Transverse colon (tissue), 4 donors: ENCODE measurements around the gene TRIM44. TPM values are rescaled to one million over a fixed set of nuclear protein-coding genes. Genes with fewer than 3 reads are reported as not detected.

Experiments used
- DNase-seq: peaks from one replicate; pipeline ENCODE4 v3.0.0-alpha.2; 2019
- H3K27ac ChIP-seq, 4 donors: fragments of 200-600 bp; sonication (generic); 2 replicates each; pipeline ENCODE4 v1.5.1; 2016 to 2018; ENCODE audit warnings: inconsistent platforms in 4 of 4
- H3K27me3 ChIP-seq: fragments of 200-600 bp; sonication (generic); 2 replicates; pipeline ENCODE4 v1.5.1; 2017; ENCODE audit warnings: inconsistent platforms
- H3K36me3 ChIP-seq, 4 donors: fragments of 200-600 bp; sonication (generic); 2 replicates each; pipeline ENCODE4 v1.5.1; 2017 to 2019; ENCODE audit warnings: inconsistent platforms in 4 of 4
- H3K4me1 ChIP-seq, 4 donors: fragments of 200-600 bp; sonication (generic); 2 replicates each; pipeline ENCODE4 v1.5.1; 2017 to 2020; ENCODE audit warnings: inconsistent platforms in 4 of 4
- H3K4me3 ChIP-seq, 4 donors: fragments of 200-600 bp; sonication (generic); 1 replicate in 1 of 4; 2 replicates in 3 of 4; pipeline versions ENCODE4 v1.5.1 to v1.6.1; 2017 to 2019; ENCODE audit warnings: inconsistent platforms in 4 of 4
- H3K9me3 ChIP-seq, 2 donors: fragments of 200-600 bp; sonication (generic); 2 replicates each; pipeline ENCODE4 v1.5.1; 2017 to 2019; ENCODE audit warnings: inconsistent platforms in 2 of 2
- EP300 ChIP-seq: sonication (generic); formaldehyde crosslinking; IDR thresholded peaks from one replicate; pipeline ENCODE4 v1.6.1; 2017; ENCODE audit warnings: antibody characterized with exemption, low read depth
- POLR2A ChIP-seq: fragments of 450-650 bp; IDR thresholded peaks from one replicate; pipeline ENCODE4 v1.6.1; 2016; ENCODE audit warnings: antibody characterized with exemption, mild to moderate bottlenecking, moderate library complexity
- POLR2AphosphoS5 ChIP-seq, 3 donors: sonication (generic); formaldehyde crosslinking; IDR thresholded peaks; one replicate each; pipeline ENCODE4 v1.6.1; 2016; ENCODE audit warnings: antibody characterized with exemption in 3 of 3
- WGBS, 2 donors: methylation state at CpG; one replicate each; pipeline ENCODE4 v1.1.5; 2018; ENCODE audit warnings: low coverage in 1 of 2; 5-methylcytosine and 5-hydroxymethylcytosine counted together
- in situ Hi-C, 4 donors: fragments of 200-750 bp; cut with MboI; loops; one replicate each; pipeline versions ENCODE4 v1.15.0 to v1.15.1; 2017; ENCODE audit warnings: low sequenced_read_pairs in 3 of 4, low pct_ligation_motif_present in 1 of 4, low pct_unique_long_range_greater_than_20kb in 1 of 4
- intact Hi-C: fragments of 100-400 bp; cut with DNase I; formaldehyde crosslinking; loops from one replicate; pipeline ENCODE4 v1.15.1; 2023; ENCODE audit warnings: low total_unique reads
- total RNA-seq, 4 donors: library from RNA; depleted of rRNA; stranded (reverse); fragments of >200 nt; gene quantifications; one replicate each; pipeline ENCODE4 v1.1.0, GENCODE V29; 2016
- TF ChIP-seq, protein P1 (sequence below), 5 experiments: fragments of 200-600 bp in 3 of 5; fragments of 450-650 bp in 2 of 5; sonication (generic) in 3 of 5; IDR thresholded peaks; 1 replicate in 2 of 5; 2 replicates in 3 of 5; pipeline ENCODE4 v1.5.1; 2016 to 2017; ENCODE audit warnings: antibody characterized with exemption in 5 of 5, inconsistent platforms in 3 of 5, mild to moderate bottlenecking in 2 of 5, moderate library complexity in 1 of 5

The TRIM44 gene
- total RNA-seq, 4 donors from 2014 or later, result 17.9 to 93.9 (median 37.5) TPM

DNA sequence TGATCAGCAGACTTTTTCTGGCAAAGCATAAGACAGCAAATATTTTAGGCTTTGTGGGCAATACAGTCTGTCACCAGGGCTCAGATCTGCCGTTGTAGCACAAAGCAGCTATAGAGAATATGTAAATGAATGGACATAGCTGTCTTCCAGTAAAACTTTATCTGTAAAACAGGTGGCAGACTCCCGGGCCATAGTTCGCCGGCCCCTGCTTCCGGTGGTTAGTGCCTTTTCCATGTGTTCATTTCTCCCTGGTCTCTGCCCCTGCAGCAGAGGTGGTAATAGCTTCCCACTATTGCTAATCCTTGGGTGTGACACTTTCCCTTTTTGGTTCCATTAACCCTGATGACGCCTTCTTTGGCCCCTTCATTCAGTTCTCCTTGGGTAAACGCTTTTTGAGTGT is 187.6 kb downstream of the TRIM44 start:
- DNase-seq, result no peak
- H3K9me3 ChIP-seq, result no peaks in the 10 kb centered on the region
- no peaks in the 10 kb centered on the region for H3K27me3 ChIP-seq
- H3K4me3 ChIP-seq, result no peak overlapping the region
- 83 to 87% methylated on average over 3 to 7 of the region's 7 CpGs for WGBS, 2 donors
- TF ChIP-seq, protein P1, sequence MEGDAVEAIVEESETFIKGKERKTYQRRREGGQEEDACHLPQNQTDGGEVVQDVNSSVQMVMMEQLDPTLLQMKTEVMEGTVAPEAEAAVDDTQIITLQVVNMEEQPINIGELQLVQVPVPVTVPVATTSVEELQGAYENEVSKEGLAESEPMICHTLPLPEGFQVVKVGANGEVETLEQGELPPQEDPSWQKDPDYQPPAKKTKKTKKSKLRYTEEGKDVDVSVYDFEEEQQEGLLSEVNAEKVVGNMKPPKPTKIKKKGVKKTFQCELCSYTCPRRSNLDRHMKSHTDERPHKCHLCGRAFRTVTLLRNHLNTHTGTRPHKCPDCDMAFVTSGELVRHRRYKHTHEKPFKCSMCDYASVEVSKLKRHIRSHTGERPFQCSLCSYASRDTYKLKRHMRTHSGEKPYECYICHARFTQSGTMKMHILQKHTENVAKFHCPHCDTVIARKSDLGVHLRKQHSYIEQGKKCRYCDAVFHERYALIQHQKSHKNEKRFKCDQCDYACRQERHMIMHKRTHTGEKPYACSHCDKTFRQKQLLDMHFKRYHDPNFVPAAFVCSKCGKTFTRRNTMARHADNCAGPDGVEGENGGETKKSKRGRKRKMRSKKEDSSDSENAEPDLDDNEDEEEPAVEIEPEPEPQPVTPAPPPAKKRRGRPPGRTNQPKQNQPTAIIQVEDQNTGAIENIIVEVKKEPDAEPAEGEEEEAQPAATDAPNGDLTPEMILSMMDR (IDR thresholded peaks at IDR 0.05), result no peak
- TF ChIP-seq POLR2A (no peak), EP300 (no peak), POLR2AphosphoS5 (IDR thresholded peaks at IDR 0.05) (no peak)
- H3K36me3 ChIP-seq, result no peaks in the 10 kb centered on the region
- H3K4me1 ChIP-seq, result no peaks in the 10 kb centered on the region
- intact Hi-C loops, result no loop called here
- in situ Hi-C loops, result no loop called here
- H3K27ac ChIP-seq, result no peak overlapping the region

DNA sequence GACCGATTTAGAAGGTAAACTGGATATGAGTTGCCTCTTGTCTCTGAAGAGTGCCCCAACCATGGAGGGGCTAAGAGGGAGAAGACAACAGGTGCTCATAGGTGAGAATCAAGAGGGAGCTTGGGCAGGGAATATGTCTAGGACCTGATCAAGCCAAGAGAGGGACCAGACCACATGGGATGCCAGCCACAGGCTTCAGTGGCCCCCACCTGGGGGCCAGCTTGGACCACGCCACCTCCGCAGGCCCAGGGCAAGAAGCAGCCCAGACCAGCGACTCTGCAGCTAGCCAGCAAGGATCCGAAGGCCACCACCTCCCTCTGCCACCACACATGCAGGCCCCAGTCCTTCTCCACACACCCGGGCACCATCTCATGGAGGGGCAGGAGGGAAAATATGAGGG is 188.8 kb downstream of the TRIM44 start:
- in situ Hi-C loops, result no loop called here
- intact Hi-C loops, result no loop called here
- TF ChIP-seq POLR2A, result no peak
- no peak overlapping the region for H3K4me3 ChIP-seq
- 57 to 94% methylated on average over 1 to 6 of the region's 6 CpGs for WGBS, 2 donors
- DNase-seq, result no peak
- H3K27me3 ChIP-seq, result no peaks in the 10 kb centered on the region
- no peaks in the 10 kb centered on the region for H3K36me3 ChIP-seq
- no peak overlapping the region for H3K27ac ChIP-seq
- H3K9me3 ChIP-seq, result no peaks in the 10 kb centered on the region
- no peaks in the 10 kb centered on the region for H3K4me1 ChIP-seq

DNA sequence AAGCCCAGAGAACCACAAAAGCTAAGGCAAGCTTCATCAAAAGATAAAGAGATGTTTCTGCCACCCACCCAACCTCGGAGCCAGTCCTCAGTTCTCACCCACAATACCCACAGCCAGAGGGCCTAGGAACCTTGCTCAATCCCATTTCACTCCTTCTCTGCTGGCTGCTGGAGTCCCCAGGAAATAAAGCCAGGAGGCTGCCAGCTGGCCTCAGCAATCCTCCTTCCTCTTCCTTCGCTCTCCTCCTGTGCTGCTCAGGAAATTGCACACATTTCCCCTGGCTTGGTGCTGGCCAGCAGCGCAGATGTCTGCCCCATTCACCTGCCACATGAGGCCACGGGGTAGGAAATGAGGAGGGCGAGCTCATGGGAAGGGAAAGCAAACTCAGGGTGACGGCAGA is 189.5 kb downstream of the TRIM44 start:
- intact Hi-C loops, result no loop called here
- H3K4me3 ChIP-seq, result no peak overlapping the region
- no peaks in the 10 kb centered on the region for H3K4me1 ChIP-seq
- no peak overlapping the region for H3K27ac ChIP-seq
- in situ Hi-C loops, result no loop called here
- TF ChIP-seq, protein P1 (IDR thresholded peaks at IDR 0.05), result no peak
- TF ChIP-seq POLR2AphosphoS5 (IDR thresholded peaks at IDR 0.05) (no peak), EP300 (no peak), POLR2A (no peak)
- no peaks in the 10 kb centered on the region for H3K36me3 ChIP-seq
- 57 to 68% methylated on average over 1 to 6 of the region's 6 CpGs for WGBS, 2 donors
- H3K27me3 ChIP-seq, result no peaks in the 10 kb centered on the region
- DNase-seq, result peak; percentile 9
- no peaks in the 10 kb centered on the region for H3K9me3 ChIP-seq

DNA sequence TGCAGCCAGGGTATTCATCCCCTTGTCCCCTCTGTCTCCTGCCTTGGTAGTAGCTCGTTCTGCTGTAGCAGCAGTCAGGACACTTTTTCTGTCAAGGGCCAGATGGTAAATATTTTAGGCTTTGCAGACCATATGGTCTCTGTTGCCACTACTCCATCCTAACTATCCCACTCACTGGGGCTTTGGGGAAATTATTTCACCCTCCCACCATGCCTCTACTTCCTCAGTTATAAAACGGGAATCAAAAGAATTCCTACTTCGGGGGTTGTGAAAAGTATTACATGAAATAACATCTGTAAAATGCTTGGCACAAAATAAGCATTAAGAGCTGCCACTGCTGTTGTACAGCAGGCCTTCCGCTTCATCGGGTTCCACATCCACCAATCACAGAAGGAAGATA is 191.4 kb downstream of the TRIM44 start:
- in situ Hi-C loops, result no loop called here
- Histone ChIP-seq H3K4me3 (no peak overlapping the region), H3K9me3 (no peaks in the 10 kb centered on the region), H3K27ac (no peak overlapping the region), H3K36me3 (no peaks in the 10 kb centered on the region), H3K4me1 (no peaks in the 10 kb centered on the region), H3K27me3 (no peaks in the 10 kb centered on the region)
- intact Hi-C loops, result no loop called here
- 73 to 78% methylated on average over 5 of the region's 5 CpGs for WGBS, 2 donors
- TF ChIP-seq, protein P1 (IDR thresholded peaks at IDR 0.05), result no peak
- TF ChIP-seq POLR2A (no peak), EP300 (no peak), POLR2AphosphoS5 (IDR thresholded peaks at IDR 0.05) (no peak)
- no peak for DNase-seq

DNA sequence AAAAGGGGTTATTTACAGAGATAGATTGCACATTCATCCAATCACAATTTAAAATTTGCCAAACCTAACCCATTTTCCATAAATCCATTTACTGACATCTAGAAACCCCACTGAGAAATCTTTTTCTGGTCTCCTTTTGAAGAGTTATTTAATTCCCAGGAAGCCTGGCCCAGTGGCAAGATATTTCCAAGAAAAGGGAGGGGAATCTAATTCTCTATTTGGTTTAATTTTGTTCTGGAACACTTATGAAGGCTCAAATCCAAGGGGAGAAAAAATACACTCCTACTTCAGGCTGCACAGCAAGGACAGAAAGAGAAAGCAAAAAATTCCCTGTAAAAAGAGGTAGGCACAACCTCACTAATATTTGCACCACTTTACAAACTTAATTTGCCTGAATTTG is 193.1 kb downstream of the TRIM44 start:
- TF ChIP-seq POLR2AphosphoS5 (IDR thresholded peaks at IDR 0.05), result no peak
- TF ChIP-seq, protein P1 (IDR thresholded peaks at IDR 0.05), result no peak
- TF ChIP-seq EP300, result no peak
- TF ChIP-seq POLR2A, result no peak
- in situ Hi-C loops, result no loop called here
- DNase-seq, result no peak
- Histone ChIP-seq H3K27ac (no peak overlapping the region), H3K27me3 (no peaks in the 10 kb centered on the region), H3K4me1 (no peaks in the 10 kb centered on the region), H3K4me3 (no peak overlapping the region), H3K9me3 (no peaks in the 10 kb centered on the region), H3K36me3 (no peaks in the 10 kb centered on the region)
- intact Hi-C loops, result no loop called here
